HL-60 (cell line): ENCODE results near the gene PLAAT3.

Experiments used
- DNase-seq, 2 experiments: peaks; one replicate each; pipeline ENCODE4 v3.0.0-alpha.2; 2010 to 2020; ENCODE audit warnings: low read depth in 1 of 2, low spot score in 1 of 2
- H3K27ac ChIP-seq: fragments of 250-450 bp; sonication (Bioruptor Pico); replicated peaks from 2 replicates; pipeline ENCODE4 v1.5.1; 2020; ENCODE audit warnings: mild to moderate bottlenecking, moderate library complexity
- H3K27me3 ChIP-seq: fragments of 250-450 bp; sonication (Bioruptor Pico); 2 replicates; pipeline ENCODE4 v1.5.1; 2021; ENCODE audit warnings: mild to moderate bottlenecking, moderate library complexity; ENCODE audit not compliant: insufficient read depth, poor library complexity, severe bottlenecking
- H3K4me3 ChIP-seq: replicated peaks from 2 replicates; pipeline ENCODE4 v1.5.1; 2011; ENCODE audit warnings: mild to moderate bottlenecking, control low read depth, low read length; ENCODE audit not compliant: insufficient read depth
- GABPA ChIP-seq: IDR thresholded peaks from 2 replicates; pipeline ENCODE4 v1.6.1; 2012; ENCODE audit warnings: low read depth
- POLR2AphosphoS5 ChIP-seq: IDR thresholded peaks from 2 replicates; pipeline ENCODE4 v1.6.1; 2012; ENCODE audit warnings: low read depth
- REST ChIP-seq: IDR thresholded peaks from 2 replicates; pipeline ENCODE4 v1.6.1; 2012; ENCODE audit warnings: low read depth; ENCODE audit not compliant: insufficient replicate concordance
- SPI1 ChIP-seq: IDR thresholded peaks from 2 replicates; pipeline ENCODE4 v1.6.1; 2012; ENCODE audit warnings: low read depth, mild to moderate bottlenecking, borderline replicate concordance
- TF ChIP-seq, protein P1 (sequence below): IDR thresholded peaks from one replicate; pipeline ENCODE4 v1.5.1; 2011; ENCODE audit warnings: low read length, control low read depth, inconsistent platforms; ENCODE audit not compliant: insufficient read depth

Gene PLAAT3

DNA sequence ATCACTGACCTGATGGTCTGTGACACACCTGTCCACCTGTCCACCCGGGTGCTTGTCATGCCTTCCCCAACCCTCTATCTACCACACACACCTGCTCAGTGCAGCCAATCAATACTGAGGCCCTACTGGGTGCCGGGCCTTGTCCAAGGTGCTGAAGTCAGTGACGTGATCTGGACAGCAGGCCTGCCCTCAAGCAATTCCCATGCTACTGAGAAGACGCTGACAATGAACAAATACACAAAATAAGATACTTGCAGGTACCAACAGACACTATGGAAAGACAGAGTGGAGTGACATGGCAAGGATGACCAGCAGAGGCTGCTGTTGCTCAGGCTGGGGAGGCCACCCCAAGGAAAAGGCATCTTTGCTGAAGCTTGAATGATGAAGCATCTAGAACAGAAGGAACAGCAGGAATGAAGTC, 21.2 kb downstream of the PLAAT3 start:
- H3K27ac ChIP-seq: no peak overlapping the region
- peak; percentile 89 for TF ChIP-seq REST
- TF ChIP-seq, protein P1, sequence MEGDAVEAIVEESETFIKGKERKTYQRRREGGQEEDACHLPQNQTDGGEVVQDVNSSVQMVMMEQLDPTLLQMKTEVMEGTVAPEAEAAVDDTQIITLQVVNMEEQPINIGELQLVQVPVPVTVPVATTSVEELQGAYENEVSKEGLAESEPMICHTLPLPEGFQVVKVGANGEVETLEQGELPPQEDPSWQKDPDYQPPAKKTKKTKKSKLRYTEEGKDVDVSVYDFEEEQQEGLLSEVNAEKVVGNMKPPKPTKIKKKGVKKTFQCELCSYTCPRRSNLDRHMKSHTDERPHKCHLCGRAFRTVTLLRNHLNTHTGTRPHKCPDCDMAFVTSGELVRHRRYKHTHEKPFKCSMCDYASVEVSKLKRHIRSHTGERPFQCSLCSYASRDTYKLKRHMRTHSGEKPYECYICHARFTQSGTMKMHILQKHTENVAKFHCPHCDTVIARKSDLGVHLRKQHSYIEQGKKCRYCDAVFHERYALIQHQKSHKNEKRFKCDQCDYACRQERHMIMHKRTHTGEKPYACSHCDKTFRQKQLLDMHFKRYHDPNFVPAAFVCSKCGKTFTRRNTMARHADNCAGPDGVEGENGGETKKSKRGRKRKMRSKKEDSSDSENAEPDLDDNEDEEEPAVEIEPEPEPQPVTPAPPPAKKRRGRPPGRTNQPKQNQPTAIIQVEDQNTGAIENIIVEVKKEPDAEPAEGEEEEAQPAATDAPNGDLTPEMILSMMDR: peak; percentile 57
- TF ChIP-seq GABPA: no peak
- DNase-seq: peak in 1 of 2 experiments; percentile 13
- no peaks in the 10 kb centered on the region for H3K27me3 ChIP-seq
- H3K4me3 ChIP-seq: no peak overlapping the region

- no peaks in the 10 kb centered on the region for H3K27me3 ChIP-seq
- DNase-seq: no peak
- H3K27ac ChIP-seq: no peak overlapping the region
- TF ChIP-seq SPI1 (no peak), GABPA (no peak), POLR2AphosphoS5 (no peak), REST (no peak)
- TF ChIP-seq, protein P1: no peak
- no peak overlapping the region for H3K4me3 ChIP-seq
Measured at GRCh38 chr11:63590024-63590788, 24.0 kb downstream of the PLAAT3 start.

DNA sequence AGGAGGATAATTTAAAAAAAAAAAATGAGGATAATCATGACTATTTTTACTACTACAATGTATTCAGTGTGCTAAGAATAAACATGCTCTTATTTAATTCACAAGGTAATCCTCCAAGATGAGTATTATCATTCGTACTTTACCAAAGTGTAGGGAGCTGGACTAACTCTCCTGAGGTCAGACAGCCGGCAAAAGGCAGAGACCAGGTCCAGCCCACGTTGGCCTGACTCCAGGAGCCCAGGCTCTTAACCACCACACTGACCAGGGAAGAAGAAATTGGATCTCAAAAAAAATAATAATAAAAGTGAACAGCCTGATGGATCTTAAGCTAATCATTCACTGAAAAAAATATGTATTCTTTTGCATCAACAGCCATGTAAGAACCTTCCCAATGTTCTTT, 25.2 kb downstream of the PLAAT3 start:
- no peak for DNase-seq
- Histone ChIP-seq H3K27me3 (no peaks in the 10 kb centered on the region), H3K4me3 (no peak overlapping the region), H3K27ac (no peak overlapping the region)
- TF ChIP-seq GABPA: no peak
- no peak for TF ChIP-seq SPI1
- TF ChIP-seq, protein P1: no peak
- TF ChIP-seq REST: no peak
- no peak for TF ChIP-seq POLR2AphosphoS5
